Muscle layer of colon (tissue), 2 donors: ENCODE results near the gene CDC45.

ENCODE experiments used
- H3K27ac ChIP-seq: one replicate; pipeline ENCODE4 v1.7.0; 2013; ENCODE audit warnings: low read depth, mild to moderate bottlenecking, low read length, moderate library complexity
- H3K27me3 ChIP-seq, 2 donors: one replicate each; pipeline ENCODE4 v1.7.0; 2013; ENCODE audit warnings: low read length in 2 of 2, mild to moderate bottlenecking in 2 of 2; ENCODE audit not compliant: insufficient read depth in 2 of 2, control insufficient read depth in 1 of 2
- H3K36me3 ChIP-seq: one replicate; pipeline ENCODE4 v1.7.0; 2013; ENCODE audit warnings: mild to moderate bottlenecking, low read length; ENCODE audit not compliant: insufficient read depth
- H3K4me1 ChIP-seq: one replicate; pipeline ENCODE4 v1.7.0; 2013; ENCODE audit warnings: mild to moderate bottlenecking, low read length; ENCODE audit not compliant: insufficient read depth
- H3K4me3 ChIP-seq, 2 donors: one replicate each; pipeline ENCODE4 v1.7.0; 2013; ENCODE audit warnings: low read length in 2 of 2, low read depth in 1 of 2, mild to moderate bottlenecking in 1 of 2, moderate library complexity in 1 of 2
- H3K9ac ChIP-seq: one replicate; pipeline ENCODE4 v1.7.0; 2013; ENCODE audit warnings: low read length
- H3K9me3 ChIP-seq: one replicate; pipeline ENCODE4 v1.7.0; 2013; ENCODE audit warnings: mild to moderate bottlenecking, low read length
- donor health status: abdominal sarcoma.
- donor health status: Adenocarcinoma of cecum.

CDC45 gene

GRCh38 chr22:19463491-19464469, 15.9 kb upstream of the CDC45 start:
- H3K9ac ChIP-seq, result no peak overlapping the region
- no peak overlapping the region for H3K4me3 ChIP-seq
- peaks cover 43% of the 10 kb centered on the region for H3K36me3 ChIP-seq
- no peak overlapping the region for H3K27ac ChIP-seq
- H3K27me3 ChIP-seq, result no peaks in the 10 kb centered on the region
- H3K9me3 ChIP-seq, result no peaks in the 10 kb centered on the region
- H3K4me1 ChIP-seq, result no peaks in the 10 kb centered on the region

DNA sequence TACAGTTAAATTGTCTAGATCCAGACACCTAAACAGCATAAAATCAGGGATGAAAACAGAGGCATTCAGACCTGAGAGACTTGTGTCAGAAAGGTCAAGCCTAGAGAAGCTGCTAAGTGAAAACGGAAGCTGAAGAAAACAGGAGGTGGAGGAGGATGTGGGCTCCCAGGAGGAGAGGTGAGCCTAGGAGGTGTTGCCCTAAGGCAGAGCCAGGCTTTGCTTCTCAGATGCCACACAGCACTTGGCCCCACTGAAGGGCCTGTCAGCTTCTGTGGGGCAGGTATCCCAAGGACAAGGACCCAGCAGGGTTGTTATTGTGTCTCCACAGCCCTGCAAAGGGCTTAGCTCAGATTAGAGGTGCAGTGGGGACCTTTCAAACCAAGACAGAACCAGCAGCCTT, 15.2 kb upstream of the CDC45 start:
- H3K4me3 ChIP-seq, result no peak overlapping the region
- no peak overlapping the region for H3K27ac ChIP-seq
- H3K9ac ChIP-seq, result no peak overlapping the region
- H3K9me3 ChIP-seq, result no peaks in the 10 kb centered on the region
- H3K27me3 ChIP-seq, result no peaks in the 10 kb centered on the region
- H3K4me1 ChIP-seq, result no peaks in the 10 kb centered on the region
- H3K36me3 ChIP-seq, result peaks cover 51% of the 10 kb centered on the region

DNA sequence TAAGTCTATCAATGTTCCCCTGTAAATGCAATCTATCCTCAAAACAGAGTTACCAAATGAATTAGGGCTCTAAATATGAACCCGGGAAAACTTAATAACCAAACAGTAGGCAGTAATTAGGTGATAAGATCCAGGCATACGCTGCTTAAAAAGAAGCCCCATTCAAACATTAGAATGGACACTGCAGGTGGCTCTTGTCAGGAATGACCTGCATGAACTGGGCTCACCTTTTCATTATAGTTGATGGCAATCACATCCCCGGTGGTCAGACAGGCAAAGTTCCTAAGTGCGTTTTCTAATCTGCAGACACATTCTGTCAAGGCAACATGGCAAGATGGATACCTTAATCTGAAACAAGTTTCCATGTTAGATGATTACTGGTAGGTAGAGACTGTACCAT, 14.7 kb upstream of the CDC45 start:
- H3K9ac ChIP-seq, result no peak overlapping the region
- no peak overlapping the region for H3K4me3 ChIP-seq
- H3K36me3 ChIP-seq, result peaks cover 55% of the 10 kb centered on the region
- no peaks in the 10 kb centered on the region for H3K27me3 ChIP-seq
- H3K4me1 ChIP-seq, result no peaks in the 10 kb centered on the region
- no peaks in the 10 kb centered on the region for H3K9me3 ChIP-seq
- no peak overlapping the region for H3K27ac ChIP-seq

- no peak overlapping the region for H3K4me3 ChIP-seq
- H3K9ac ChIP-seq, result no peak overlapping the region
- H3K9me3 ChIP-seq, result no peaks in the 10 kb centered on the region
- peaks cover 67% of the 10 kb centered on the region for H3K36me3 ChIP-seq
- H3K4me1 ChIP-seq, result no peaks in the 10 kb centered on the region
- H3K27me3 ChIP-seq, result no peaks in the 10 kb centered on the region
- H3K27ac ChIP-seq, result no peak overlapping the region
These were observed 13.5 kb upstream of the CDC45 start for GRCh38 chr22:19466126-19466716.

GRCh38 chr22:19466848-19467752, 12.6 kb upstream of the CDC45 start:
- H3K9ac ChIP-seq, result no peak overlapping the region
- no peaks in the 10 kb centered on the region for H3K4me1 ChIP-seq
- peaks cover 72% of the 10 kb centered on the region for H3K36me3 ChIP-seq
- no peak overlapping the region for H3K4me3 ChIP-seq
- no peaks in the 10 kb centered on the region for H3K9me3 ChIP-seq
- H3K27ac ChIP-seq, result no peak overlapping the region
- no peaks in the 10 kb centered on the region for H3K27me3 ChIP-seq

DNA sequence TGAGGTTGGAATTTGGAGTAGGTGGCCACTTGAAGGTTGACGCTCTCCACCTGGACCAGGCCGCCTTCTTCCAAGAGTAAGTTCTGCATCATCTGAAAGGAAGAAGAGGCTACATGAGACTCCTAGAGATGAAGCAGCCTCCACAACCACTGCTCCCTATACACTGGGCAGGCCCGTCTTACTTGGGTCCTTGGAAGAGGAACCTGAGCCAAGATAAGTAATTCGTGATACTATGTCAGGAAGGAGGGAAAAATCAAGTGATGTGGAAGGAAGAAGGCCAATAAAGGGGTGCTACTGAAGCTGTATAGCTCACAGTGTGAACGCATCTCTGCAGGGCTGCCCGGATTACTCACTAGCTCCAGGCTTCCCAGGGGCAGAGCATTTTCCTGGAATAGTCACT, 11.8 kb upstream of the CDC45 start:
- no peaks in the 10 kb centered on the region for H3K9me3 ChIP-seq
- no peak overlapping the region for H3K4me3 ChIP-seq
- H3K9ac ChIP-seq, result no peak overlapping the region
- peaks cover 79% of the 10 kb centered on the region for H3K36me3 ChIP-seq
- H3K27me3 ChIP-seq, result no peaks in the 10 kb centered on the region
- no peak overlapping the region for H3K27ac ChIP-seq
- H3K4me1 ChIP-seq, result no peaks in the 10 kb centered on the region

- H3K27me3 ChIP-seq, result no peaks in the 10 kb centered on the region
- H3K4me1 ChIP-seq, result no peaks in the 10 kb centered on the region
- peaks cover 86% of the 10 kb centered on the region for H3K36me3 ChIP-seq
- H3K9me3 ChIP-seq, result no peaks in the 10 kb centered on the region
- H3K27ac ChIP-seq, result no peak overlapping the region
- no peak overlapping the region for H3K9ac ChIP-seq
- no peak overlapping the region for H3K4me3 ChIP-seq
These were observed 10.3 kb upstream of the CDC45 start for GRCh38 chr22:19469421-19469820.

GRCh38 chr22:19470010-19470409, 9.7 kb upstream of the CDC45 start:
- H3K9me3 ChIP-seq, result no peaks in the 10 kb centered on the region
- no peaks in the 10 kb centered on the region for H3K4me1 ChIP-seq
- H3K36me3 ChIP-seq, result peaks cover 86% of the 10 kb centered on the region
- H3K27ac ChIP-seq, result no peak overlapping the region
- H3K4me3 ChIP-seq, result no peak overlapping the region
- H3K27me3 ChIP-seq, result no peaks in the 10 kb centered on the region
- no peak overlapping the region for H3K9ac ChIP-seq

GRCh38 chr22:19471572-19471971, 8.1 kb upstream of the CDC45 start:
- Histone ChIP-seq H3K9ac (no peak overlapping the region), H3K4me1 (peaks cover 8% of the 10 kb centered on the region), H3K4me3 (no peak overlapping the region), H3K36me3 (peaks cover 73% of the 10 kb centered on the region), H3K27me3 (no peaks in the 10 kb centered on the region), H3K9me3 (no peaks in the 10 kb centered on the region), H3K27ac (no peak overlapping the region)

DNA sequence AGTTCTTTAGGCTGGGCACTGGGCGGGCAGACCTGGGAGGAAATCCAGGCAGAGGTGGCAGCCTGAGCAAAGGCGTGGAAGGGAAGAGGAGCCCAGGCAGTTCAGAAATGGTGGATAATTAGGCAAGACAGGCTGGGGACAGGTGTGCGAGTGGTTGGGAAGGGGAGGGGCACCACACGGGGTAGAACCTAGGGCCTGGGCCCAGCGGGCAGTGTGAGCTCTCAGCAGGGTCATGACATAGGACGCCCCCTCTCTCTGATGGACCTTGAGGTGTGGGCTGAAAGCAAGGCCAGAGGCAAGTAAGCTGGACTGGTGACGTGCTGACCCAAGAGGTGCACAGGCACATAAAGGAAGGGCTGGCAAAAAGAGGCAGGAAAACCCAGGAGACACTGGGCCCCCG, 7.5 kb upstream of the CDC45 start:
- H3K4me1 ChIP-seq, result peaks cover 11% of the 10 kb centered on the region
- H3K36me3 ChIP-seq, result peaks cover 67% of the 10 kb centered on the region
- H3K9me3 ChIP-seq, result no peaks in the 10 kb centered on the region
- H3K27ac ChIP-seq, result no peak overlapping the region
- no peak overlapping the region for H3K9ac ChIP-seq
- H3K4me3 ChIP-seq, result no peak overlapping the region
- no peaks in the 10 kb centered on the region for H3K27me3 ChIP-seq

- H3K9me3 ChIP-seq, result no peaks in the 10 kb centered on the region
- H3K4me1 ChIP-seq, result peaks cover 22% of the 10 kb centered on the region
- H3K27ac ChIP-seq, result no peak overlapping the region
- H3K36me3 ChIP-seq, result peaks cover 55% of the 10 kb centered on the region
- no peaks in the 10 kb centered on the region for H3K27me3 ChIP-seq
- H3K9ac ChIP-seq, result no peak overlapping the region
- no peak overlapping the region for H3K4me3 ChIP-seq
These were observed 6.1 kb upstream of the CDC45 start for GRCh38 chr22:19473578-19473977.
